Epithelial cell of esophagus (primary cell): ENCODE data around the gene DENND5A.
"Not testable (repeated sequence)": the region's sequence is repeated elsewhere in the genome, so short reads cannot be mapped to it uniquely, and the experiment has no call there.

Experiments
- DNase-seq: peaks from one replicate; pipeline ENCODE4 v3.0.0; 2010; ENCODE audit warnings: low read depth
- H3K4me3 ChIP-seq: 2 replicates; pipeline ENCODE4 v1.5.1; 2011; ENCODE audit warnings: mild to moderate bottlenecking, low read length, control low read depth
- CTCF ChIP-seq: IDR thresholded peaks from 2 replicates; pipeline ENCODE4 v1.5.1; 2011; ENCODE audit warnings: low read depth, mild to moderate bottlenecking, low read length, control low read depth, inconsistent platforms; ENCODE audit not compliant: insufficient read depth; ENCODE audit errors: missing control alignments

Gene DENND5A

GRCh38 chr11:9251311-9251710 lies 13.8 kb downstream of the DENND5A start:
- no peak overlapping the region for H3K4me3 ChIP-seq
- TF ChIP-seq CTCF = no peak
- DNase-seq = peak; percentile 64

- DNase-seq = no peak
- H3K4me3 ChIP-seq = no peak overlapping the region
- no peak for TF ChIP-seq CTCF
Observed at GRCh38 chr11:9250139-9250582, 15.0 kb downstream of the DENND5A start.

- H3K4me3 ChIP-seq = no peak overlapping the region
- TF ChIP-seq CTCF = no peak
- no peak for DNase-seq
Observed at GRCh38 chr11:9249252-9249651, 15.9 kb downstream of the DENND5A start.

GRCh38 chr11:9247863-9248262 lies 17.3 kb downstream of the DENND5A start:
- TF ChIP-seq CTCF = no peak
- no peak overlapping the region for H3K4me3 ChIP-seq
- no peak for DNase-seq

GRCh38 chr11:9236242-9236641 lies 28.9 kb downstream of the DENND5A start:
- H3K4me3 ChIP-seq, DNase-seq: not testable (repeated sequence)

GRCh38 chr11:9232482-9232881 lies 32.7 kb downstream of the DENND5A start:
- H3K4me3 ChIP-seq = no peak overlapping the region
- DNase-seq = no peak
- no peak for TF ChIP-seq CTCF

- no peak overlapping the region for H3K4me3 ChIP-seq
- no peak for TF ChIP-seq CTCF
Observed at GRCh38 chr11:9231848-9232177, 33.3 kb downstream of the DENND5A start.

GRCh38 chr11:9230296-9230695 lies 34.9 kb downstream of the DENND5A start:
- H3K4me3 ChIP-seq = no peak overlapping the region
- DNase-seq = no peak

More at GRCh38 chr11:9231848-9232177, 33.3 kb downstream of the DENND5A start:
- DNase-seq = no peak

More at GRCh38 chr11:9230296-9230695, 34.9 kb downstream of the DENND5A start:
- no peak for TF ChIP-seq CTCF
